ENCODE results near the gene ANO1.

ANO1 gene

GRCh38 chr11:70144262-70144661 lies 66.1 kb downstream of the ANO1 start:
- Histone ChIP-seq H3F3A (ENCODE audit: insufficient read depth) (no peaks in the 10 kb centered on the region), H4K20me1 (ENCODE audit: low read depth, low read length) (no peaks in the 10 kb centered on the region), H3K27me3 (ENCODE audit: low read length) (no peaks in the 10 kb centered on the region), H3K27ac (ENCODE audit: low read depth, low read length) (no peak overlapping the region), H3K9ac (ENCODE audit: low read length) (no peak overlapping the region), H3K4me3 (ENCODE audit: insufficient read depth, low read length, poor library complexity, severe bottlenecking) (no peak overlapping the region), H3K79me2 (ENCODE audit: insufficient read depth, low read length) (no peaks in the 10 kb centered on the region), H3K9me2 (replicated peaks; ENCODE audit: insufficient read depth, low read length) (no peaks in the 10 kb centered on the region), H3K36me3 (ENCODE audit: low read length) (no peaks in the 10 kb centered on the region), H3K4me2 (ENCODE audit: low read depth, low read length, poor library complexity, severe bottlenecking) (no peak overlapping the region), H3K9me3 (ENCODE audit: insufficient read depth, low read length) (no peaks in the 10 kb centered on the region), H2AFZ (ENCODE audit: low read depth, low read length, severe bottlenecking) (no peak overlapping the region)
- TF ChIP-seq, protein P1, sequence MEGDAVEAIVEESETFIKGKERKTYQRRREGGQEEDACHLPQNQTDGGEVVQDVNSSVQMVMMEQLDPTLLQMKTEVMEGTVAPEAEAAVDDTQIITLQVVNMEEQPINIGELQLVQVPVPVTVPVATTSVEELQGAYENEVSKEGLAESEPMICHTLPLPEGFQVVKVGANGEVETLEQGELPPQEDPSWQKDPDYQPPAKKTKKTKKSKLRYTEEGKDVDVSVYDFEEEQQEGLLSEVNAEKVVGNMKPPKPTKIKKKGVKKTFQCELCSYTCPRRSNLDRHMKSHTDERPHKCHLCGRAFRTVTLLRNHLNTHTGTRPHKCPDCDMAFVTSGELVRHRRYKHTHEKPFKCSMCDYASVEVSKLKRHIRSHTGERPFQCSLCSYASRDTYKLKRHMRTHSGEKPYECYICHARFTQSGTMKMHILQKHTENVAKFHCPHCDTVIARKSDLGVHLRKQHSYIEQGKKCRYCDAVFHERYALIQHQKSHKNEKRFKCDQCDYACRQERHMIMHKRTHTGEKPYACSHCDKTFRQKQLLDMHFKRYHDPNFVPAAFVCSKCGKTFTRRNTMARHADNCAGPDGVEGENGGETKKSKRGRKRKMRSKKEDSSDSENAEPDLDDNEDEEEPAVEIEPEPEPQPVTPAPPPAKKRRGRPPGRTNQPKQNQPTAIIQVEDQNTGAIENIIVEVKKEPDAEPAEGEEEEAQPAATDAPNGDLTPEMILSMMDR (IDR thresholded peaks at IDR 0.05; ENCODE audit: insufficient read depth, low read length, poor library complexity, severe bottlenecking) = no peak
- TF ChIP-seq EZH2phosphoT487 (conservative IDR thresholded peaks at IDR 0.05; ENCODE audit: low read length) = no peak

DNA sequence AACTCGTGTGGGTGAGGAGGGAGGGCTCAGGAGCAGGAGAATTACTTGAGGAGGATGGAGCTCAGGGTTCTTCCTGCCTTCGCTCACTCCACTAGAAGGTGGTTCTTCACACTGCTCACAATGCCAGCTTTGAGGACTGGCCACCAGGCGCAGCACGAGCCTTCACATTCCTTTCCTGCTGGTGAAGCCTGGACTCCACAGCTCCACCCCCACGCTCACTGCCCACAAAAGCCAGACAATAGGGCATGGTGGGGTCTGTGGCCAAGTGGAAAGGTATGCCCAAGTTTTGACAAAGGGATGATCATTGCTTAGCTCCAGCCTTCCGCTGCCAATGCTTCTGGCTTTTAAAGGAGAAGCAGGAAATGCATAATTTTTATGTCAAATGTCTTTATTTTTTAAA lies 67.0 kb downstream of the ANO1 start:
- Histone ChIP-seq H3K79me2 (ENCODE audit: insufficient read depth, low read length) (no peaks in the 10 kb centered on the region), H3F3A (ENCODE audit: insufficient read depth) (no peaks in the 10 kb centered on the region), H3K4me2 (ENCODE audit: low read depth, low read length, poor library complexity, severe bottlenecking) (no peak overlapping the region), H3K9me3 (ENCODE audit: insufficient read depth, low read length) (no peaks in the 10 kb centered on the region), H2AFZ (ENCODE audit: low read depth, low read length, severe bottlenecking) (no peak overlapping the region), H3K36me3 (ENCODE audit: low read length) (no peaks in the 10 kb centered on the region), H3K27me3 (ENCODE audit: low read length) (no peaks in the 10 kb centered on the region), H4K20me1 (ENCODE audit: low read depth, low read length) (no peaks in the 10 kb centered on the region), H3K27ac (ENCODE audit: low read depth, low read length) (no peak overlapping the region), H3K4me3 (ENCODE audit: insufficient read depth, low read length, poor library complexity, severe bottlenecking) (no peak overlapping the region), H3K9ac (ENCODE audit: low read length) (no peak overlapping the region), H3K9me2 (replicated peaks; ENCODE audit: insufficient read depth, low read length) (no peaks in the 10 kb centered on the region)
- TF ChIP-seq, protein P1 (IDR thresholded peaks at IDR 0.05; ENCODE audit: insufficient read depth, low read length, poor library complexity, severe bottlenecking) = no peak
- no peak for TF ChIP-seq EZH2phosphoT487 (conservative IDR thresholded peaks at IDR 0.05; ENCODE audit: low read length)

DNA sequence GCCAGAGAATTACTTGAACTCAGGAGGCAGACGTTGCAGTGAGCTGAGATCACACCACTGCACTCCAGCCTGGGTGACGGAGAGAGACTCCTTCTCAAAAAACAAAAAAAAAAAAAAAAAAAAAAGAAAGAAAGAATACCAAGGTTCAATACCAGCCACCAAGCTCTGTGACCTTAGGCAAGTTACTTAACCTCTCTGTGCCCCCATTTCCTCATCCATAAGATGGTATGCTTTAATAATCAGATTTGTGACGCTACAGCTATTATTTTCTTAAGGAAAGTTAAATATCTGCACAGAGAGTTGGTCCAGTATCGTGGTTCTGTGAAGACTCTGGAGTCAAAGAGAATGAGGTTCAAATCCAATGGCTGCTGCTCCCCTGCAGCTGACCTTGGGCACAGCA lies 67.7 kb downstream of the ANO1 start:
- no peak overlapping the region for H3K4me3 ChIP-seq (ENCODE audit: insufficient read depth, low read length, poor library complexity, severe bottlenecking)

More for the DNA sequence above, 67.7 kb downstream of the ANO1 start:
- Histone ChIP-seq H3K27me3 (ENCODE audit: low read length) (no peaks in the 10 kb centered on the region), H3K36me3 (ENCODE audit: low read length) (no peaks in the 10 kb centered on the region), H3K27ac (ENCODE audit: low read depth, low read length) (no peak overlapping the region), H3K9me2 (replicated peaks; ENCODE audit: insufficient read depth, low read length) (no peaks in the 10 kb centered on the region), H3K9me3 (ENCODE audit: insufficient read depth, low read length) (no peaks in the 10 kb centered on the region), H2AFZ (ENCODE audit: low read depth, low read length, severe bottlenecking) (no peak overlapping the region), H3F3A (ENCODE audit: insufficient read depth) (no peaks in the 10 kb centered on the region), H3K79me2 (ENCODE audit: insufficient read depth, low read length) (no peaks in the 10 kb centered on the region), H3K4me2 (ENCODE audit: low read depth, low read length, poor library complexity, severe bottlenecking) (no peak overlapping the region), H4K20me1 (ENCODE audit: low read depth, low read length) (no peaks in the 10 kb centered on the region), H3K9ac (ENCODE audit: low read length) (no peak overlapping the region)
- no peak for TF ChIP-seq EZH2phosphoT487 (conservative IDR thresholded peaks at IDR 0.05; ENCODE audit: low read length)
- TF ChIP-seq, protein P1 (IDR thresholded peaks at IDR 0.05; ENCODE audit: insufficient read depth, low read length, poor library complexity, severe bottlenecking) = no peak

All from SU-DHL-6 (cell line).